Neural crest cell (in vitro differentiated cells): ENCODE data around the gene LCN9. TPM values are rescaled to one million over a fixed set of nuclear protein-coding genes. Genes with fewer than 3 reads are reported as not detected.

Experiments
- DNase-seq: peaks from one replicate; pipeline ENCODE4 v3.0.0; 2021; ENCODE audit warnings: low read depth, mixed read lengths, low spot score
- H3K27ac Mint-ChIP-seq: one replicate; pipeline ENCODE4 v1.8.0; 2021; ENCODE audit warnings: mild to moderate bottlenecking, mixed read lengths; ENCODE audit not compliant: unreplicated experiment
- H3K27me3 Mint-ChIP-seq: 2 replicates; pipeline ENCODE4 v1.8.0; 2021; ENCODE audit warnings: low read depth, mild to moderate bottlenecking, mixed read lengths
- H3K36me3 Mint-ChIP-seq: 2 replicates; pipeline ENCODE4 v1.8.0; 2021; ENCODE audit warnings: low read depth, mild to moderate bottlenecking, mixed read lengths
- H3K4me1 Mint-ChIP-seq: 2 replicates; pipeline ENCODE4 v1.8.0; 2021; ENCODE audit warnings: mixed read lengths
- H3K4me3 Mint-ChIP-seq: one replicate; pipeline ENCODE4 v1.8.0; 2021; ENCODE audit warnings: mild to moderate bottlenecking, mixed read lengths
- H3K9me3 Mint-ChIP-seq: 2 replicates; pipeline ENCODE4 v1.8.0; 2021; ENCODE audit warnings: mixed read lengths
- CTCF ChIP-seq: fragments of 200-600 bp; sonication (generic); conservative IDR thresholded peaks from 2 replicates; pipeline ENCODE4 v1.5.0; 2021; ENCODE audit warnings: antibody characterized with exemption, mild to moderate bottlenecking
- total RNA-seq: library from RNA; stranded (reverse); gene quantifications from 2 replicates; pipeline ENCODE4 v1.2.1, GENCODE V29; 2021

The LCN9 gene
- total RNA-seq, 1 donor from 2014 or later: 0.30 TPM

GRCh38 chr9:135616619-135617537, 46.2 kb upstream of the LCN9 start:
- Mint-ChIP-seq H3K9me3 (peaks cover under 1% of the 10 kb centered on the region), H3K27me3 (peaks cover 9% of the 10 kb centered on the region), H3K36me3 (no peaks in the 10 kb centered on the region), H3K27ac (no peak overlapping the region), H3K4me1 (no peaks in the 10 kb centered on the region), H3K4me3 (no peak overlapping the region)
- DNase-seq: no peak
- TF ChIP-seq CTCF: no peak

DNA sequence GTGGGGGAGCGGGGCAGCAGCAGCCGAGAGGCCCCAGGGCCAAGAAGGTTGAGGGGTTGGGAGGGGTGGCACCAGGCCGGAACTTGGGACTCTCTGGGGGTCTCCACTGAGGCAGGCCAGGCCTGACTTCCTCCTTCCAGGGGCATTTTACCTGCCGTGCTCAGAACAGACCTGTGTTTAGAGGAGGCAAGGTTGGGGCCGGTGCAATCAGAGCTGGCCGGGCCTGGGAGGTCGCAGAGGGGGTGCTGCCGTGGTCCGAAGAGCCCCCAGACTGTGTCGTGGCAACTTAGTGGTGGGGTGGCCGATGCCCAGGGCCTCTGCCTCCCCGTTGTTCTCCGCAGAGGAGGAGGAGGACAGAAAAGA, 45.6 kb upstream of the LCN9 start:
- Mint-ChIP-seq H3K4me1 (no peaks in the 10 kb centered on the region), H3K36me3 (no peaks in the 10 kb centered on the region), H3K27me3 (peaks cover 9% of the 10 kb centered on the region), H3K9me3 (no peaks in the 10 kb centered on the region), H3K4me3 (no peak overlapping the region), H3K27ac (no peak overlapping the region)
- no peak for TF ChIP-seq CTCF
- DNase-seq: no peak

GRCh38 chr9:135617991-135618411, 45.1 kb upstream of the LCN9 start:
- no peaks in the 10 kb centered on the region for H3K4me1 Mint-ChIP-seq
- H3K27ac Mint-ChIP-seq: no peak overlapping the region
- no peak for TF ChIP-seq CTCF
- peaks cover 9% of the 10 kb centered on the region for H3K27me3 Mint-ChIP-seq
- H3K36me3 Mint-ChIP-seq: no peaks in the 10 kb centered on the region
- H3K9me3 Mint-ChIP-seq: no peaks in the 10 kb centered on the region
- no peak overlapping the region for H3K4me3 Mint-ChIP-seq
- DNase-seq: no peak

DNA sequence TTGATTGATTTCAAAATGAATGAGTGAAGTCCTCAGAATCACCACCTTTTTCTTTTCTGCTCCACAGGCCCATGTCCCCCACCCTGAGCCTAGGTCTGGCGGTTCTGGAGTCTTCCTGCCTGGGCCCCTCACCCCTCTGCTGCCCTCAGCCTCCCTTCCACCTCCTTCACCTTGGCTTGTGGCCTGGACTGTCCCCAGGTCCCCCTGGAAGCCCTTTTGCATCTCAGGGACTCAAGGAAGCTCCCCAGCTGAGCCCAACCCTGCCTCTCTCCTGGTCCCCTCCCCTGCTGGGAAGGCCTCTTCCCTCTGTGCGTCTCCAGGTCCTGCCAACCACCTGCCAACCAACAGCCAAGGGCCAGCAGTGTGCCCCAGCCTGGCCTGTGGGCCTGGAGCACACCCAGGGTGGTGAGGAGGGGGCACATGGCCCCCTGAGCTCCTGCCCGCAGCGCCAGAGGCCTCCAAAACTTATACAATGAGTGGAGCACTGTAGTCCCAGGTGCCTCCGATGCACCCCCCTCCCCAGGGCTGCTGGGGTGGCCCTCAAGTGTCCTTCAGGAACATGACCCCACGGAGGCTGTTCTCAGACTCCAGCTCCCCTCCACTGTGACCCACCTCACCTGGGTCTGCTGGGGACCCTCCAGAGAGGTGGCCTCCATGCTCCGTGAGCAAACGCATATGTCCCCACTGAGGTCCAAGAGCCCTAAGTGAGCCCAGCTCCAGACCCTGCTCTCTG, 44.1 kb upstream of the LCN9 start:
- Mint-ChIP-seq H3K36me3 (no peaks in the 10 kb centered on the region), H3K27ac (no peak overlapping the region), H3K9me3 (no peaks in the 10 kb centered on the region), H3K4me3 (no peak overlapping the region), H3K27me3 (peaks cover 9% of the 10 kb centered on the region), H3K4me1 (no peaks in the 10 kb centered on the region)
- no peak for TF ChIP-seq CTCF
- no peak for DNase-seq

DNA sequence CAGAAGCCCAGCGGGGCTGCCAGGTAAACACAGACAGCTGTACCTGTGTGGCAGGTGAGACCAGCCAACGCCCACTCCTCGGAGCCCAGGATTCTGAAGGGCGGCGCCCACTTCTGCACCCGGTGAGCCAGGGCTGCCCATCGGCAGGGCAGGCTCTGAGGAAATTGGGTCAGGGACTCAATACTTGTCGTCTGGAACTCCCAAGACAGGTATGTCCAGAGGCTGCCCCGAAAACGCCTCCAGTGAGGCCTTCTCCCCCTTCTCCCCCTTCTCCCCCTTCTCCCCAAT, 43.6 kb upstream of the LCN9 start:
- DNase-seq: no peak

More for the DNA sequence above, 43.6 kb upstream of the LCN9 start:
- H3K4me1 Mint-ChIP-seq: no peaks in the 10 kb centered on the region
- H3K27me3 Mint-ChIP-seq: peaks cover 9% of the 10 kb centered on the region
- H3K9me3 Mint-ChIP-seq: no peaks in the 10 kb centered on the region
- TF ChIP-seq CTCF: no peak
- no peaks in the 10 kb centered on the region for H3K36me3 Mint-ChIP-seq
- no peak overlapping the region for H3K27ac Mint-ChIP-seq
- H3K4me3 Mint-ChIP-seq: no peak overlapping the region
